Measurements from ENCODE around the gene KCNQ4. TPM values are rescaled to one million over a fixed set of nuclear protein-coding genes. Genes with fewer than 3 reads are reported as not detected.

The KCNQ4 gene
- total RNA-seq, 1 experiment from 2014 or later: 1.4 TPM

DNA sequence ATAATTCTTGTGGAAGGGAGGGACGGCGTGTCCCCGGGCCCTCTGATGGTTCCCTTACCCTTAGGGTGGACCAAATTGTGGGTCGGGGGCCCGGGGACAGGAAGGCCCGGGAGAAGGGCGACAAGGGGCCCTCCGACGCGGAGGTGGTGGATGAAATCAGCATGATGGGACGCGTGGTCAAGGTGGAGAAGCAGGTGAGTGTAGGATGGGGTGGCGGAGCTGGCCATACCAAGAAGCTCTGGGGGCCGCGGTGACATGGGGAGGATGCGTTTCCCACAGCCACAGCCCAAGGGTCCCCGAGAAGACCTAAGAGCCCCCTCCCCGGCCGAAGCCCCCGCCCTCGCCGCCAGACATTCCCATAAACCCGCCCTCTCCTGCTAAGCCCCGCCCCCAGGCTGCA lies 54.0 kb downstream of the KCNQ4 start:
- no peaks in the 10 kb centered on the region for H4K20me1 ChIP-seq (ENCODE audit: control insufficient read depth, insufficient read depth, insufficient read length)
- no peaks in the 10 kb centered on the region for H3K9me3 ChIP-seq (ENCODE audit: control insufficient read depth, low read depth, low read length)
- no peak overlapping the region for H2AK5ac ChIP-seq (ENCODE audit: insufficient read length, low read length)
- H3K4me2 ChIP-seq (ENCODE audit: insufficient read depth, insufficient read length, low read length): no peak overlapping the region
- TF ChIP-seq, protein P1, sequence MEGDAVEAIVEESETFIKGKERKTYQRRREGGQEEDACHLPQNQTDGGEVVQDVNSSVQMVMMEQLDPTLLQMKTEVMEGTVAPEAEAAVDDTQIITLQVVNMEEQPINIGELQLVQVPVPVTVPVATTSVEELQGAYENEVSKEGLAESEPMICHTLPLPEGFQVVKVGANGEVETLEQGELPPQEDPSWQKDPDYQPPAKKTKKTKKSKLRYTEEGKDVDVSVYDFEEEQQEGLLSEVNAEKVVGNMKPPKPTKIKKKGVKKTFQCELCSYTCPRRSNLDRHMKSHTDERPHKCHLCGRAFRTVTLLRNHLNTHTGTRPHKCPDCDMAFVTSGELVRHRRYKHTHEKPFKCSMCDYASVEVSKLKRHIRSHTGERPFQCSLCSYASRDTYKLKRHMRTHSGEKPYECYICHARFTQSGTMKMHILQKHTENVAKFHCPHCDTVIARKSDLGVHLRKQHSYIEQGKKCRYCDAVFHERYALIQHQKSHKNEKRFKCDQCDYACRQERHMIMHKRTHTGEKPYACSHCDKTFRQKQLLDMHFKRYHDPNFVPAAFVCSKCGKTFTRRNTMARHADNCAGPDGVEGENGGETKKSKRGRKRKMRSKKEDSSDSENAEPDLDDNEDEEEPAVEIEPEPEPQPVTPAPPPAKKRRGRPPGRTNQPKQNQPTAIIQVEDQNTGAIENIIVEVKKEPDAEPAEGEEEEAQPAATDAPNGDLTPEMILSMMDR (conservative IDR thresholded peaks at IDR 0.05): no peak
- H2AFZ ChIP-seq (ENCODE audit: low read length): no peak overlapping the region
- H4K8ac ChIP-seq (replicated peaks; ENCODE audit: insufficient read length, low read depth, low read length): no peak overlapping the region
- no peak overlapping the region for H3K56ac ChIP-seq (ENCODE audit: insufficient read length, low read depth, low read length)
- no peak overlapping the region for H2BK12ac ChIP-seq (ENCODE audit: insufficient read length, low read depth, low read length)
- no peak for DNase-seq
- no peak overlapping the region for H3K18ac ChIP-seq (ENCODE audit: insufficient read length, low read depth, low read length)
- no peak overlapping the region for H3K9ac ChIP-seq (ENCODE audit: extremely low read depth, insufficient read length, low read length)
- Mint-ChIP-seq H3K36me3 (ENCODE audit: insufficient read depth in 1 of 3, low read depth in 3 of 3) (no peaks in the 10 kb centered on the region; a peak in 2 of 7 replicates), H3K4me3 (no peak overlapping the region), H3K27ac (no peak overlapping the region), H3K4me1 (peaks cover 8 to 12% of the 10 kb centered on the region in 2 experiments), H3K9me3 (peaks cover 3% of the 10 kb centered on the region in 2 experiments; a peak in 4 of 5 replicates), H3K27me3 (ENCODE audit: low read depth) (peaks cover 6% of the 10 kb centered on the region; the same call in 1 of the 2 replicates)
- no peak overlapping the region for H3K14ac ChIP-seq (ENCODE audit: insufficient read depth, low read length)
- H2BK15ac ChIP-seq (ENCODE audit: low read depth, low read length): no peak overlapping the region
- H4K5ac ChIP-seq (ENCODE audit: insufficient read length, low read depth, low read length): no peak overlapping the region
- H3K4ac ChIP-seq (ENCODE audit: low read depth, low read length): no peak overlapping the region
- H3T11ph ChIP-seq (ENCODE audit: low read length): no peak overlapping the region
- no peak overlapping the region for H3K23ac ChIP-seq (ENCODE audit: insufficient read length, low read depth, low read length)
- H3K4me1 ChIP-seq (ENCODE audit: insufficient read depth, low read length): no peaks in the 10 kb centered on the region
- no peak overlapping the region for H2BK20ac ChIP-seq (ENCODE audit: low read depth, low read length, poor library complexity, severe bottlenecking)
- H3K23me2 ChIP-seq (ENCODE audit: insufficient read length, low read depth, low read length, poor library complexity, severe bottlenecking): no peaks in the 10 kb centered on the region
- H3K79me1 ChIP-seq (ENCODE audit: insufficient read depth, low read depth, low read length, poor library complexity, severe bottlenecking): no peaks in the 10 kb centered on the region
- H4K91ac ChIP-seq (ENCODE audit: insufficient read length, low read depth, low read length): no peak overlapping the region
- H3K27me3 ChIP-seq (ENCODE audit: insufficient read depth, low read length): no peaks in the 10 kb centered on the region
- no peak overlapping the region for H2BK120ac ChIP-seq (ENCODE audit: low read depth, low read length, poor library complexity, severe bottlenecking)
- H3K27ac ChIP-seq (ENCODE audit: insufficient read length, low read depth, low read length): no peak overlapping the region
- no CpG with 5 or more reads among the region's 24 CpGs for WGBS (ENCODE audit: extremely low coverage, insufficient read length, low lambda C conversion rate)
- H2BK5ac ChIP-seq (ENCODE audit: insufficient read length, low read length): no peak overlapping the region
- no peaks in the 10 kb centered on the region for H3K79me2 ChIP-seq (ENCODE audit: insufficient read depth, low read length)
